Occipital lobe (tissue), 1 donor: ENCODE results near the gene KIAA1143. TPM values are rescaled to one million over a fixed set of nuclear protein-coding genes. Genes with fewer than 3 reads are reported as not detected.

ENCODE experiments used
- total RNA-seq: library from RNA; depleted of rRNA; stranded (reverse); fragments of >200 nt; gene quantifications from one replicate; pipeline ENCODE4 v1.2.3, GENCODE V29; 2014

KIAA1143 gene
- total RNA-seq, 1 donor from 2014 or later = 35.1 TPM

Other genes with a start within 250 kb of the KIAA1143 start
- gene ZKSCAN7, start 206.4 kb downstream of the KIAA1143 start, total RNA-seq = 29.8 TPM
- gene ZNF660, start 176.7 kb downstream of the KIAA1143 start, total RNA-seq = 14.3 TPM
- gene ZNF197, start 136.6 kb downstream of the KIAA1143 start, total RNA-seq = 66.0 TPM
- gene ZNF35, start 112.9 kb downstream of the KIAA1143 start, total RNA-seq = 24.3 TPM
- gene ZNF502, start 49.0 kb downstream of the KIAA1143 start, total RNA-seq = 15.0 TPM
- gene ZNF501, start 32.0 kb downstream of the KIAA1143 start, total RNA-seq = 26.8 TPM
- gene KIF15, start 175 bp upstream of the KIAA1143 start, total RNA-seq = 6.4 TPM
- 6.9 TPM for gene TMEM42, start 100.3 kb upstream of the KIAA1143 start, total RNA-seq
- gene TGM4, start 113.0 kb upstream of the KIAA1143 start, total RNA-seq = not detected
- 41.8 TPM for gene ZDHHC3, start 214.6 kb upstream of the KIAA1143 start, total RNA-seq
- gene EXOSC7, start 214.6 kb upstream of the KIAA1143 start, total RNA-seq = 24.2 TPM